Smooth muscle cell of the brain vasculature (primary cell): Measurements from ENCODE around the gene PRMT7.

ENCODE experiments used
- DNase-seq: peaks from one replicate; pipeline ENCODE4 v3.0.0-alpha.2; 2012; ENCODE audit warnings: low read depth, low spot score

Gene PRMT7

DNA sequence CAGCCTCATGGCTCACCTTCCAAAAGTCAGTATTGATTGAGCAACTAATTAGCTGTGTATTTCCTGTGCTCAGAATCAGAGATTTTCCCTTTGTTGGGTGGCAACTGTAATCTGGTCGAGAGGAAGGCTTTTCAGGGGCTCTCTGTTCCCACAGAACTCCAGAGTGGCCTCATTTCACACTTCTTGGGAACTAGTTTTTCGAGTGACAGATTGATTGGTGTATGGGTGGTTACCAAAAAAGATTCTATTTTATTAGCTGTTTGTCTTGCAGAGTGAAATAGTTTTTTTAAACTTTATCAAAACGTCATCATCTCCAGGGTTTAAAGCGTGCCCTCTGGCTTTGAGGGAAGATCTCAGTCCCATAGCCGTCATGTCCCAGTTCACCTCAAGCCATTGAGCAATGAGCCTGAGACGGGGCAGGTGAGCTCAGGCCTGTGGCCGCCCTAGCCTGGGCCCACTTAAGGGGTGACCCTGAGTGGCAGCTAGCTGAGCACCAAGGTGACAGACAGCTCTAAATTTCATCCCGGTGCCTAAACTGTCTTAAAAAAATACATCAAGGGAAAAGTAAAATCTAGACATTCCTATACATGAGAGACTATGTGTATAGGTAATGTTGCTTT, 84.5 kb downstream of the PRMT7 start:
- DNase-seq: no peak

- DNase-seq: no peak
Observed at GRCh38 chr16:68395815-68396214, 85.0 kb downstream of the PRMT7 start.

DNA sequence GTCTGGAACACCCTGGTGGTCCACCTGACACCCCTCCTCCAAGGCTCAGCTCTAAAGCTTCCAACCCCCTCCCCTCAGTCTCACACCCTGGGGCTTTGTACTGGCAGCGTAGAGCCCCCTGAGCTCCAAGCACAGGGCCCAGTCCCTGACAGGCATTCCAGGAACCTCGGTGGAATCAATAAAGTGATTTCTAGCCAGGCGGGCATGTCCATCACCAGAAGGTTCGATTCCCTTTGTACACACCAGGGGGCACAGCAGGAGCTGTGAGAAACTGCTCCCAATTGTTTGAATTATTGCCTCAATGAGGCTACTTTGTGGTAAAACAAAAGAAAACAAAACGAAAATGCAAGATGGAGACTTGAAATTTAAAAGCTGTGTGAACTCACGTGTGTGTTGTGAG, 85.7 kb downstream of the PRMT7 start:
- no peak for DNase-seq

- no peak for DNase-seq
Observed at GRCh38 chr16:68397710-68398201, 86.9 kb downstream of the PRMT7 start.

- no peak for DNase-seq
Observed at GRCh38 chr16:68399456-68399855, 88.6 kb downstream of the PRMT7 start.

DNA sequence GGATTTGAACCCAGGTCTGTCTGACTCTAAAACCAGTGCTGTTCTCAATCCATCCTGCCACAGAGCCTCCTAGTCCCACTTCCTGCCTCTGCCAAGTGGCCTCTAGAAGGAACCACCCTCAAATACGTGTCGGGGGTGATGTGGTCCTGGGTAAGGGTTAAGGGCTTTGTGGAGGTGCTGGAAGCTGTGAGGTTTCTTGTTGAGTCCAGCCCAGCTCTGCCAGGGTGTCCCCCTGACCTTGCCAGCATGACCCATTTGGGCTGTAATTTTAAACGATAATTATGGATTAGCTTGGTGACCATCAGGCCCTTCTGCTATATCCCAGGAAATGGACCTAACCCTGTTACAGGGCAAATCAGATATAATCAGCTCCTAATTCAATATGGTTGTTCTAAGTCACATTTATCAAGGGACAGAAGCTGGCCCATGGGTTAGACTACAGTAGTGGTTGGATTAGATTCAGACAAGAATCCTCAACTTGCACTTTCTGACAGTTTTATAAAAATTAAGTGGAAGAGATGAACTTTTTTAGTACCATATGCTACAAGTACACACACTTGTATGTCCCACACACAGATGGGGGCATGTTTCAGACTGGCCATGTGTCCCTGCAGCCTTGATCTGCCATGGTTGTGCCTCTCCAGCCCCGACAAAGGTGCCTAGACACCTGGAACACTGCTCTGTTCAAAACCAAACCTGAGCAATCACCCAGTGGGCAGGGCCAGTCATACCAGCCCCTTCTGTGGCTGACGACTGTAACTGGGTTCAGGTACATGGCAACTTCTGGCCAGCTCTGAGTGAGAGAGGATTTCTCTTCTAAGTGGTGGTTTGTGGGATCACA, 89.5 kb downstream of the PRMT7 start:
- no peak for DNase-seq

DNA sequence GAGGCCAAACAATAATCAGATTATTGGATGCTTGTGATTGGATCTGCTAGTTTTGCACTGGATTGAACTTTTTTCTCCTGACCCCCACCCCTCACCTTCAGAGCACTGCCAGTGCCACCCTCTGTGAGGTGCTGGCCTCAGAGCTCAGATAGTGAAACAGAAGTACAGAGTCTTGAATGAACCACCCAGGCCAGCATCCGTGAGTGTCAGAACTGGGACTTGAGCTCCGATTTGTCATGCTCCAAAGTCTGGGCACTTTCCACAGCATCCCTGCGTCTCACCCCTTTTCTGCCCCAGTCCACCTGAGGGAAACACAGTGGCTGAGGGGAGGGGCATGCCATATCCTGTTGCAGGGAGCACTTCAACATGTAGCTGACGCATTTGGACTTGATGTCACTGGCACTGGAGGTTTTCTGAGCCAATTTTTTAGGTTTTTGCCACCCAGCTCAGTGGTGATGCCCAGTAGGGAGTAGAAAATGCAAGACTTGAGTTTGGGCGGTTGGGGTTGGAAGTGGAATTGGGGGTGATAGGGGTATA, 90.2 kb downstream of the PRMT7 start:
- DNase-seq: no peak

- DNase-seq: peak; percentile 36
Observed at GRCh38 chr16:68401871-68402747, 91.3 kb downstream of the PRMT7 start.

GRCh38 chr16:68402748-68403040, 91.9 kb downstream of the PRMT7 start:
- no peak for DNase-seq

GRCh38 chr16:68403177-68403576, 92.4 kb downstream of the PRMT7 start:
- no peak for DNase-seq

- no peak for DNase-seq
Observed at GRCh38 chr16:68403704-68404103, 92.9 kb downstream of the PRMT7 start.

GRCh38 chr16:68404736-68405345, 94.0 kb downstream of the PRMT7 start:
- DNase-seq: no peak

- DNase-seq: no peak
Observed at GRCh38 chr16:68406458-68407152, 95.8 kb downstream of the PRMT7 start.
